ENCODE results near the gene DENND4C.
"Not testable (repeated sequence)": the region's sequence is repeated elsewhere in the genome, so short reads cannot be mapped to it uniquely, and the experiment has no call there.

DNA sequence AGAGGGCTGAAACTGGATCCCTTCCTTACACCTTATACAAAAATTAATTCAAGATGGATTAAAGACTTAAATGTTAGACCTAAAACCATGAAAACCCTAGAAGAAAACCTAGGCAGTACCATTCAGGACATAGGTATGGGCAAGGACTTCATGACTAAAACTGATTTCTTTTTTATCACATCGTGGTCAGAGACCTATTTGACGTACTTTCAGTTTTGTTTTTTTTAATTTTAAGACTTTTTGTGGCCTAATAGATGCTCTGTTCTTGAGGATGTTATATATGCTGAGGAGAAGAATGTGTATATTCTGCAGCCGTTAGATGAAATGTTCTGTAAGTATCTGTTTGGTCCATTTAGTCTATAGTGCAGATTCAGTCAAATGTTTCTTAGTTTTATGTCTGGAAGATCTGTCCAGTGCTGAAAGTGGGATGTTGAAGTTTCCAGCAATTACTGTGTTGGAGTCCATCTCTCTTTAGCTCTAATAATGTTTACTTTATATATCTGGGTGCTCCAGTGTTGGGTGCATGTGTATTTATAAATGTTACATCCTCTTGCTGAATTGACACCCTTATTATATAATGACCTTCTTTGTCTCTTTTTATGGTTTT is 36.4 kb downstream of the DENND4C start:
- TF ChIP-seq, protein P1, sequence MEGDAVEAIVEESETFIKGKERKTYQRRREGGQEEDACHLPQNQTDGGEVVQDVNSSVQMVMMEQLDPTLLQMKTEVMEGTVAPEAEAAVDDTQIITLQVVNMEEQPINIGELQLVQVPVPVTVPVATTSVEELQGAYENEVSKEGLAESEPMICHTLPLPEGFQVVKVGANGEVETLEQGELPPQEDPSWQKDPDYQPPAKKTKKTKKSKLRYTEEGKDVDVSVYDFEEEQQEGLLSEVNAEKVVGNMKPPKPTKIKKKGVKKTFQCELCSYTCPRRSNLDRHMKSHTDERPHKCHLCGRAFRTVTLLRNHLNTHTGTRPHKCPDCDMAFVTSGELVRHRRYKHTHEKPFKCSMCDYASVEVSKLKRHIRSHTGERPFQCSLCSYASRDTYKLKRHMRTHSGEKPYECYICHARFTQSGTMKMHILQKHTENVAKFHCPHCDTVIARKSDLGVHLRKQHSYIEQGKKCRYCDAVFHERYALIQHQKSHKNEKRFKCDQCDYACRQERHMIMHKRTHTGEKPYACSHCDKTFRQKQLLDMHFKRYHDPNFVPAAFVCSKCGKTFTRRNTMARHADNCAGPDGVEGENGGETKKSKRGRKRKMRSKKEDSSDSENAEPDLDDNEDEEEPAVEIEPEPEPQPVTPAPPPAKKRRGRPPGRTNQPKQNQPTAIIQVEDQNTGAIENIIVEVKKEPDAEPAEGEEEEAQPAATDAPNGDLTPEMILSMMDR (IDR thresholded peaks at IDR 0.05) = not testable (repeated sequence)
- TF ChIP-seq ZFX (IDR thresholded peaks at IDR 0.05; ENCODE audit: borderline replicate concordance) = not testable (repeated sequence)

Data from 22Rv1 (cell line).